GM19193 (cell line): ENCODE measurements around the gene THRB.

Experiments used
- POLR2A ChIP-seq: IDR thresholded peaks from 4 replicates; pipeline ENCODE4 v1.6.1; 2011; ENCODE audit not compliant: insufficient read depth, insufficient read length; ENCODE audit errors: extremely low read depth

The THRB gene

DNA sequence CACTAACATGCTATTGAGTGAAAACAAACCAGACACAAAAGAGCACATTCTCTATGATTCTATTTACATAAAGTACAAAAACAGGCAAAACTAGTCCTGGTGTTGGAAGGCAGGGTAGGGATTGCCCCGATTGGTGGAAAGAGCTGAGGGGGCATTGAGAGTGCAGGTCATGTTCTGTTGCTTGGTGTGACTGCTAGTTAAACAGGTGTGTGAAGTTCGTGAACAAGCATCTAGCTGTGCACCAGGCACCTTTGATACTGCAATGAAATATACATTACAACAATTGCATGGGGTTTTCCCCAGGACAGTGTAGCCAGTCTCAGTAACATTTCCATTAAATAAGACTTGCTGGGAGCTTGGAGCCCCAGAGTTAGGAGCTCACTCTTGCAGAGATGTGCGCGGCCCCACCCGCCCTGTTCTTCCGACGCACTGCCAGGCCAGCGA is 26.3 kb upstream of the THRB start:
- TF ChIP-seq POLR2A: no peak

DNA sequence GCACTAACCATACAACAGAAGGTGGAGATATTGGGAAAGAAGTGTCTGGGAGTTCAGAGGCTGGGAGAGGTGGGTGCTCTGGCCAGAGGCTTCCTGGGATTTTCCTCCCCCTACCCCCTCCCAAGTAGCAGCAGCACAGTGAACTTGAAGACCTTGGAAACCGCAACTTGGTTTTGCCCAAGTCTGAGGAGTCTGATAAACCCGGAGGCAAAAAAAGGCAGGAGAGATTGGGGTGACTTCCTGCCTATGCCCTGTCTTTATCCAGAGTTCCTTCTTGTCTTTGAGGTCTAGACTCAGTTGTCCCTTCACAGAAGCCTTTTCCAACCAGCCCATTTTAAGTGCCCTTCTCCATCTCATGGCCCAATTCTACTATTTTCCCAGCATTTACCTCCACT is 25.4 kb upstream of the THRB start:
- no peak for TF ChIP-seq POLR2A

DNA sequence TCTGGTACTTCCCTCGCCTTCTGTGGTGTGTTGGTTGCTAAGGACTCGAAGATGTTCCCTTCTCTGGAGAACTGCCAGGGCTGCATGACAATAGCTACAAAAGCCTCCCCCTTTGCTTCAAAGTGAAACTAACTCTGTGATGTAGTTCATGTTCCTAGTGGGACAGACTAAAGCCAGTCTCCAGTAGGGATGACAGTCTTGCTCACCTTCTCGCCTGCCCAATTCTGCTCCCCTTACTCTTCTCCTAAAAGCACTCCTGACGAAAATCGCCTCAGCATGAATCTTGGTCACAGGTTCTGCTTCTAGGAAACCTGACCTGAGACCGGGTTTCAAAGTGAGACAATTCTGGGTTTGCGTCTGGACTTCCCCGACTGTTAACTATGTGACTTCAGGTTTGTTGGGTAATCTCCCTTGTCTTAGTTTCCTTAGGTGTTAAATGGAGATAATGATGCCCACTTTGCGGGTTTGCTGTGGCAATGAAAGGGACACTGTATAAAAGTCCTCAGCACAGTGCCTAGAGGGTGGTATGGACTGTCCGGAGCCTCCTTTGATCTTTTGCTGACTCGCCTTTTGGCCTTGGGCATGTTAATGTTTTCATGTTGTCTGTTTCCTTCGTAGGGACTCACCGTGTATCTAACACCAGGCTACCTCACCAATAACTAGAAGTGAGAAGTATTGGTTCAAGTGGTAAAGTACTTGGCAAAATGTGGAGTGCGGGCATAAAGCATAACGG is 24.9 kb upstream of the THRB start:
- no peak for TF ChIP-seq POLR2A

DNA sequence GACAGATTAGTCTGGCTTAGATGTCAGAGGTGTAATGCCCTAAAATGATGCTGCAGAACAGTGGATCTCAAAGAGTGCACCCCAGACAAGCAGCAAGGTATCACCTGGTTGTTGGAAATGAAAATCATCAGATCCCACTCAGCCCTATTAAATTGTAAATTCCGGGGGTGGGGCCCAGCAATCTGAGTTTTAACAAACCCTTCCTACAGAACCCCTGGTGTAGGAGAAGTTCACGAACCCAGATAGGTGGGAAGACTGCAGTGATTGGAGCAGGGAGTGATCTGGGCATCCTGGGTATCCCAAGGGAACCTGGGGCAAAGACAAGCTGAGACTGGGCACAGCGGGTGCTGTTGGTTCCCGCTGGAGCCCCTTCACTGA is 24.3 kb upstream of the THRB start:
- TF ChIP-seq POLR2A: no peak

DNA sequence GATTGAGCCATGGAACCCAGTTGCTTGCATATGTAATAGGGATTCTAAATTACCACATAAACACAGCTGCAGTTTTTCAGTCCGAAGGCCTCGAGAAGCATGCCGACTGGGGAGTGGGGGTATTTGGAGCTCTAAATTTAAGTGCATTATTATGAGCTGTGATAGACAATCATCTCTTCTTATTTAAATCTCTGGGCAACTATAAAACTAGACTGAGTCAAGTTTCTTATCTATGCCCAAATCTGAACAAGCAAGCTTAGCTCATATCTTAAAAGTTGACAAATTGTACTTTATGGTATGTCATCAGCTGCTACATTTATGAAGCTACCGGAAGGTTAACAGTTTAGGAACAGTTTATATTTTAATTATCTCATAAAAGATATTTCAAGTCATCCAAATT is 19.5 kb upstream of the THRB start:
- no peak for TF ChIP-seq POLR2A

DNA sequence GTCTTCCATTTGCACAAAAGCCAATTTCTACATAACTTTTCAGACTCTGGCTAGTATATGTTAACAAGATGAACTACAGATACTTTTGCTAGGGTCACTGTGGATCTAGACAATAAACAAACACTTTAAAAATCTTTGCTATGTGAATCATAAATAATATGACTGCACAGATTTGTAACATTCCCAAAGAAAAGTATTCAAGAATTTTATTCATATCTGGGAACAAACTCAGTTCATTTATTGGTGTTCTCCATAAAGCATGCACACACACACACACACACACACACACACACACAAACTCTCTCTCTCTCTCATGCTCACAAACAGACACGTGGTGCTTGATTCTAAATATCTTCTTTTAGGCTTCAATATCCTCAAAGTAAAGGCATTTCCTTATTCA is 18.8 kb upstream of the THRB start:
- no peak for TF ChIP-seq POLR2A

DNA sequence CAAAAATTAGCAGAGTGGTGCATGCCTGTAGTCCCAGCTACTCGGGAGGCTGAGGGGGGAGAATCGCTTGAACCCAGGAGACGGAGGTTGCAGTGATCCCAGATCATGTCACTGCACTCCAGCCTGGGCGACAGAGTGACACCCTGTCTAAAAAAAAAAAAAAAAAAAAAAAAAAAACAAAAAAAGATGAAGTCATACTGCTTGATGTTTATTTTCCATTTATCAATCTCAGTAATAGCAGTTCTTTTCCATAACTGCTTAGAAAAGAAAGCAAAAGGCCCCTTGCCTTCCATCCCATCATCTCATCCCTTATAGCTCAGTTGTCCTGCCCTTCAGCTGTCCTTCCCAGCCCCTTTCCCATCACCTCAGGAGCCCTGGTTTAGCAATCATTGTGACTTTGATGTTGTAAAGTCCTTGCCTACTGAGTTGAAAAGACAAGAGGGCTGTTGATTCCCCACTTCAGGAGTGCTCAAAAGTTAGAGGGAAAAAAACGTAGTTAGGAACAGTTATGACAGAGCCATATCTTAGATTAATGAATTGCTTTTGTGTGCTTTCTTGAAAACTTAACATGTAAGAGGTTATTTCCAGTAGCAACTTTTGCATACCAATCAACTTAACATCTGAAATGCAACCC is 18.0 kb upstream of the THRB start:
- TF ChIP-seq POLR2A: no peak

DNA sequence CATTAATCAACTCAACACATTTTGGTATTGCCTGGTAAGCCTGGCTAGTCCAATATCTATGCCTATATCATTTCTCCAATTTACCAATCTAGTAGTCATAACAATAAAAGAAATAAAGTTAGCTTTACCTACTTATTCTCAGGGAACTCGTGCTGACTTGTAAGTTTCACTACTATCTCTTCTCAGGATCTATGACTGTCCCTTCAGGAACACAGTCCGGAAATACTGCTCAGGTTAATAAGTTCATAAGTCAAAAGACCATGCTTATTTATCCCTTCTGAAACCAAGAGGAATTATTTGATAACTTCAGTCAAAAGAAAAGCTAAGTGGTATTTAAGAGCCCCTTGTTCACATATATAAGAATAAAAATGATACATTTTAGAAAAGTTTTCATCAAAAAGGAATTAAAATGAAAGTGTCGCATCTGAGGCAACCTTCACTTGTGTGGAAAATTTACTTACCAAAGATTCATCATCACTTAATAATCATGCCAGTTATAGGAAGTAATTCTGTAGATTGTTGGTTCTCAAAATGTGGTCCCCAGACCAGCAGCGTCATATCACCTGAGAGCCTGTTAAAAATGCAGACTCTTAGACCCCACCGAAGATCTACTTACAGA is 15.5 kb upstream of the THRB start:
- no peak for TF ChIP-seq POLR2A

DNA sequence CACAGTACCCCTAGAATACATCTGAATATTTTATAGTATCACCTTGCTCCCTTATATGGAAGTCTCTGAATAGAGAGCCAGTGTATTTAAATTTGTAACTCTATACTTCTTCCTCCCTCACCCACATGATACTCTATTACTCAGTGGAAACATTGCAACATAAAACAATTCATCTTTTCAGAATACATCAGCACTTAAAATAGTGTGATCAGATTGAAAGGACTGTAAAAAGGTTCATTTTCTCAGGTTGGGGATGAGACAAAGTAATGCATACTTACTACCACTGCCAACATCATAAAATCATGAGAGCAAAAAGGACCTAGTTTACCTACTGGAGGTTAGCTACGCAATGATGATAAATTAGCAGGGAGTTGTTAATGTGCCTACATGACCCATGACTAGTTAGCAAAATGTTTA is 13.8 kb upstream of the THRB start:
- no peak for TF ChIP-seq POLR2A

DNA sequence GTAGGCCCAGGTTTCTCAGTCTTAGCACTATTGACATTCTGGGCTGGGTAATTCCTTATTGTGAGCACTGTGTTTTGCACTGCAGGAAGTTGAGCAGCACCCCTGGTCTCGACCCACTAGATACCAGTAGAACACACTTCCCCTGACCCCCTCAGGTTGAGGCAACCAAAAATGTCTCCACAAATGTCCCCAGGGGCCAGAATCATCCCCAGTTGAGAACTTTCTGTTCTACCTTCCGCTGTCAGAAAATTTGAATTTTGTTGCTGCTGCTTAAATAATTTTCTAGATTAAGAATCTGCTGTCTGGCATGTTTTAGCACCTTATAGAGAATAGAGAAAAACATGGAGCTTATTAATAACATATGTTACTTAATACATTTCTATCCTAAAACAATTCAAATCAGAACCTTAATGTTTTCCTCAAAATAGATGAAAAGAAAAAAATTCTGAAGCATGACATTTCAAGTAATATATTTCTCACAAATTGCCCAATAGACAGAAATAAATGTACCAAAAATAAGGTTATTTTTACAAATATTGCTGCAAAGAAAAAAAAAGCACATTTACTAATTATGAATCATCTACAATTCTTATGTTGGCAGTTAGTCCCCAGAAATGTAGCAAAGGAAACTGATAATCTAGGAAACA is 13.2 kb upstream of the THRB start:
- no peak for TF ChIP-seq POLR2A

DNA sequence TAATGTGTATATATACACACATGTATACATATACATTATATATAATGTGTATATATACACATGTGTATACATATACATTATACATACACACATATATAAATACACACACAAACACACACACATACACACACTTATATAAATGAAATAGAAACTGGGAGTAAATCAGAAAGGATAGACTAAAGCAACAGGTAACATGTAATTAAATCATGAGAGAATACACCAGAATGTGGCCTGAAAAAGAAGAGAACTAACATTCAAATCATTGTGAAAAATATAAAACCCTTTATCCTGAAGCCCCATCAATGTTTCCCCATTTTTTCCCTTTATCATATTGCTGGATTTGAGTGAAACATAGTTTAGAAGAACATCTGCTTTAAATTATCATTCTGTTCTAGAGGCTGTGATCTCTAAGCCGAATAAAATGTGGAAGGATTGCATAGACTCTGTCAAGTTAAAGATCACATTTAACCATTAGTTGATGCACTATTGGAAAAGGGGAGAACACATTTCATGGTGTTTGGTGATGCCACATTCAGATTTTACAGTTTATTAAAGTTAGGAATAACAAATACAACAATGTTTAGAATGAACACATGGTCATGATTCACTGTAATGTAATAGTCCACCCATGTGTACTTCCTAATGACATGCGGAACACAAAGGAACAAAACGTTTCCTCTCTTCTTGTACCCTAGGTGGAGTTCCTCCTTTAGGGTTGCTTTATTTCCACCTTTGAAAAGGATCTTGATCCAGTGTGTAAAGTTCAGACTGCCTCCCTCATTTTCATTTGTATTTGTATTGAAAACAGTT is 12.5 kb upstream of the THRB start:
- no peak for TF ChIP-seq POLR2A

DNA sequence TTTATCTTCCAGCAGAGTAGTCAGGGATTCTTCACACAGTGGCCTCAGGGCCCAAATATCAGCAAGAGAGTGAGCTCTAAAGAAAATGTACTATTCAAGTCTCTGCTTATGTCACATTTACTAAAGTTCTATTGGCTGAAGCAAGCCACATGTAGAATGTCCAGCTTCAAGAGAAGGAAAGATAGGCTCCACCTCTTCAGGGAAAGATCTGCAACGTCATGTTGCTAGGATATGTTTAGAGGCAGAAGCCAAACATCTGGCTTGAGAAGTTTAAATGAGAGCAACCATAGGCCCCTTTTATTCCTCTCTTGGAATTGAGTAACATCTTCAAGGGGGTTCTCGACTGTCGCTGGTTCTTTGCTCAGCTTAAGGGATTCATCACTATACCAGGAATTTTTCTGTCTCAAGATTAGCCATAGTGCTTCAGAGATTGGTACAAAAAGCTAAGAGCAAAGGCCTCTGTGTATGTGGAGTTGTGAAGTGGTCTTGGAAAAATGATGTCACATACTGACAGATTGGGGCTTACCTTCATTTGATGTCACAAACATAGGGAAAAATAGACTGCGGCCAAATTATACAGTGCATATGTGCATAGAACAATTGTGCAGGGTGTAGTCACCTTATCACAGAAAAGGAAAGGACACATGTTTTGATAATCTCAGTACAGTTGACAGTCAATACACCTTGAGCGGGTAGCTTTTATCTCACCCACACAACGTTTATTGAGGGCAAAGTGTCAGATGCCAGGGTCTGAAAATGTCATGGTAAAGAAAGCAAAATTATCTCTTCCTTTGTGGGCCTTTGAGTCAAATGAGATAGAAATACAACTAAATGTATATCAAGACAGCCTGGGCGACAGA is 11.3 kb upstream of the THRB start:
- TF ChIP-seq POLR2A: no peak

DNA sequence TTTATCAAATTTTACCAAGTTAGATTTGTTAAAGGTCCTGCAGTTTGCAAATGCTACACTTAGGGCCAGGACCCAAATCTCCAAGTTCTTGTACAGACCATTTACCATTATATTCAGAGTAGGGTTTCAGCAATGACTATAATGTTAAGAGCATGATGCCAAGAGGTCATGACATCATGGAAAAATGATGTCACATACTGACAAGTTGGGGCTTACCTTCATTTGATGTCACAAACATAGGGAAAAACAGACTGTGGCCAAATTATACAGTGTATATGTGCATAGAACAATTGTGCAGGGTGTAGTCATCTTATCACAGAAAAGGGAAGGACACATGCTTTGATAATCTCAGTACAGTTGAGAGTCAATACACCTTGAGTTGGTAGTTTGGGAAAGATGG is 10.1 kb upstream of the THRB start:
- no peak for TF ChIP-seq POLR2A

DNA sequence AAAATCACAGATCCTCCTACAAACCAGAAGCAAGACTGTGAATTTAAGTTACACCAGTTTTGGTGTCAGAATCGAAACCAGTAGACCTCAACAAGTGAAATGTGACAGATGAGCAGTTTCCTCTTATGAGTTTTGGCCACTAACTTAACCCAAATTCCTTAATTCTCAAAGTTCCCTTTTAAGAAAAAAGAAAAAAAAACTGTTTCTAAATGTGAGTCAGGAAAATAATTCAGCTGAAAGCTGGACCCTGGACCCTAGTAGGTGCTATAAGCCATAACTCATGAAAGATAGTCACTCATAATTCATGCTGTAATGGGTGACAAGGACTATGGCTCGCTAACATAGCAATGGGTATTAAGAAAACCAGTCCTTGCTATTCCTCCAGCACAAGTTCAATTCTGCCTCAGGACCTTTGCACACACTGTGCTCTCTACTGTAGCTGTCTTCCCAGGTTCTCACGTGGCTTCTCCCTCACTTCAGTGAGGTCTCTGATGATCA is 9.0 kb upstream of the THRB start:
- no peak for TF ChIP-seq POLR2A
